WTC11 (cell line): ENCODE results near the gene GCC1. TPM values are rescaled to one million over a fixed set of nuclear protein-coding genes. Genes with fewer than 3 reads are reported as not detected.

Experiments used
- ATAC-seq: fragments of 200-7000 bp; cut with Tn5 transposase; 2 replicates; pipeline ENCODE4 v1.10.0; 2021; ENCODE audit warnings: mild to moderate bottlenecking, moderate library complexity
- CTCF ChIA-PET: fragments of 300-600 bp; sonication (Branson Sonifier 250); formaldehyde crosslinking; loops from one replicate; lab custom pipeline; 2021; ENCODE audit warnings: antibody characterized with exemption; lab: Charles Lee
- POLR2A ChIA-PET: fragments of 350-600 bp; sonication (Branson Sonifier 250); formaldehyde crosslinking; loops from one replicate; lab custom pipeline; 2021; ENCODE audit warnings: antibody characterized with exemption; lab: Charles Lee
- DNase-seq: peaks from one replicate; pipeline ENCODE4 v3.0.0; 2021; ENCODE audit warnings: low spot score
- H3K27ac Mint-ChIP-seq: 2 replicates; pipeline ENCODE4 v1.8.0; 2021; ENCODE audit warnings: mixed read lengths
- H3K27me3 Mint-ChIP-seq: 2 replicates; pipeline ENCODE4 v1.8.0; 2021; ENCODE audit warnings: low read depth, mild to moderate bottlenecking, moderate library complexity, mixed read lengths
- H3K36me3 Mint-ChIP-seq: 2 replicates; pipeline ENCODE4 v1.8.0; 2021; ENCODE audit warnings: mixed read lengths
- H3K4me1 Mint-ChIP-seq: 2 replicates; pipeline ENCODE4 v1.8.0; 2022; ENCODE audit warnings: mixed read lengths
- H3K4me3 Mint-ChIP-seq: 2 replicates; pipeline ENCODE4 v1.8.0; 2021; ENCODE audit warnings: mild to moderate bottlenecking, moderate library complexity, mixed read lengths
- H3K9me3 Mint-ChIP-seq: 2 replicates; pipeline ENCODE4 v1.8.0; 2021; ENCODE audit warnings: mixed read lengths
- AFF4 ChIP-seq: sonication (generic); formaldehyde crosslinking; IDR thresholded peaks from 2 replicates; pipeline ENCODE4 v1.8.1; 2023; ENCODE audit warnings: mild to moderate bottlenecking, missing genetic modification reagents, borderline replicate concordance
- ARID4B ChIP-seq: sonication (generic); formaldehyde crosslinking; IDR thresholded peaks from 2 replicates; pipeline ENCODE4 v1.8.0; 2023; ENCODE audit warnings: missing genetic modification reagents, mild to moderate bottlenecking, borderline replicate concordance
- E2F4 ChIP-seq: sonication (generic); formaldehyde crosslinking; IDR thresholded peaks from 2 replicates; pipeline ENCODE4 v1.8.1; 2022; ENCODE audit warnings: low read depth, mild to moderate bottlenecking, moderate library complexity, missing genetic modification reagents, borderline replicate concordance
- EMX1 ChIP-seq: fragments of 250-450 bp; sonication (Bioruptor Pico); IDR thresholded peaks from 2 replicates; pipeline ENCODE4 v1.8.0; 2021; ENCODE audit warnings: mild to moderate bottlenecking
- ETV6 ChIP-seq: sonication (generic); formaldehyde crosslinking; IDR thresholded peaks from 2 replicates; pipeline ENCODE4 v1.8.1; 2022; ENCODE audit warnings: mild to moderate bottlenecking, missing genetic modification reagents
- FOXJ3 ChIP-seq: sonication (generic); formaldehyde crosslinking; IDR thresholded peaks from 2 replicates; pipeline ENCODE4 v1.9.0; 2021; ENCODE audit warnings: missing genetic modification reagents, mild to moderate bottlenecking, borderline replicate concordance
- FOXP4 ChIP-seq: sonication (generic); formaldehyde crosslinking; IDR thresholded peaks from 2 replicates; pipeline ENCODE4 v1.8.0; 2022; ENCODE audit warnings: mild to moderate bottlenecking, missing genetic modification reagents
- GTF2I ChIP-seq: fragments of 250-450 bp; sonication (Bioruptor Pico); conservative IDR thresholded peaks from 2 replicates; pipeline ENCODE4 v1.4.0; 2021; ENCODE audit warnings: mild to moderate bottlenecking
- HMGA2 ChIP-seq: fragments of 250-450 bp; sonication (Bioruptor Pico); IDR thresholded peaks from 2 replicates; pipeline ENCODE4 v1.4.0; 2021; ENCODE audit warnings: mild to moderate bottlenecking, moderate library complexity
- MLX ChIP-seq: sonication (generic); formaldehyde crosslinking; IDR thresholded peaks from 2 replicates; pipeline ENCODE4 v1.8.1; 2023; ENCODE audit warnings: mild to moderate bottlenecking, missing genetic modification reagents, moderate library complexity
- NFE2L1 ChIP-seq: sonication (generic); formaldehyde crosslinking; IDR thresholded peaks from 2 replicates; pipeline ENCODE4 v1.8.1; 2023; ENCODE audit warnings: missing genetic modification reagents
- PREB ChIP-seq: sonication (generic); formaldehyde crosslinking; IDR thresholded peaks from 2 replicates; pipeline ENCODE4 v1.8.1; 2022; ENCODE audit warnings: mild to moderate bottlenecking, missing genetic modification reagents, moderate library complexity, borderline replicate concordance
- SMAD3 ChIP-seq: sonication (generic); formaldehyde crosslinking; IDR thresholded peaks from 2 replicates; pipeline ENCODE4 v1.8.0; 2022; ENCODE audit warnings: missing genetic modification reagents, mild to moderate bottlenecking, borderline replicate concordance
- TP53 ChIP-seq: sonication (generic); formaldehyde crosslinking; IDR thresholded peaks from 2 replicates; pipeline ENCODE4 v1.8.1; 2023; ENCODE audit warnings: mild to moderate bottlenecking, missing genetic modification reagents
- ZBTB21 ChIP-seq: sonication (generic); formaldehyde crosslinking; IDR thresholded peaks from 2 replicates; pipeline ENCODE4 v1.8.1; 2023; ENCODE audit warnings: mild to moderate bottlenecking, missing genetic modification reagents, borderline replicate concordance
- ZBTB43 ChIP-seq: sonication (generic); formaldehyde crosslinking; IDR thresholded peaks from 2 replicates; pipeline ENCODE4 v1.8.1; 2023; ENCODE audit warnings: mild to moderate bottlenecking, missing genetic modification reagents
- ZNF232 ChIP-seq: sonication (generic); formaldehyde crosslinking; IDR thresholded peaks from 2 replicates; pipeline ENCODE4 v1.8.0; 2022; ENCODE audit warnings: mild to moderate bottlenecking, missing genetic modification reagents
- ZNF416 ChIP-seq: fragments of 250-450 bp; sonication (Bioruptor Pico); IDR thresholded peaks from 2 replicates; pipeline ENCODE4 v1.9.0; 2021; ENCODE audit warnings: mild to moderate bottlenecking, inconsistent platforms
- ZNF671 ChIP-seq: fragments of 250-450 bp; sonication (Bioruptor Pico); IDR thresholded peaks from 2 replicates; pipeline ENCODE4 v1.8.0; 2021; ENCODE audit warnings: mild to moderate bottlenecking
- total RNA-seq: library from RNA; stranded (reverse); gene quantifications from 3 replicates; pipeline ENCODE4 v1.2.3, GENCODE V29; 2021

The GCC1 gene
- total RNA-seq, 1 experiment from 2014 or later: 13.2 TPM

GRCh38 chr7:127585044-127585953 is at the start of gene GCC1 (continued):
- TF ChIP-seq SMAD3: peak; percentile 60
- peak; percentile 91 for TF ChIP-seq ETV6 (CRISPR knock-in tag)
- peak; percentile 87; the same call in 1 of the 2 replicates for TF ChIP-seq ZNF232 (CRISPR knock-in tag)
- 0 out of 2 replicates have a peak, but pooled peaks have one; percentile 24 for TF ChIP-seq ZNF416 (CRISPR knock-in tag)

- Mint-ChIP-seq H3K9me3 (no peaks in the 10 kb centered on the region), H3K36me3 (no peaks in the 10 kb centered on the region), H3K27ac (no peak overlapping the region), H3K4me3 (no peak overlapping the region), H3K4me1 (peaks cover 11% of the 10 kb centered on the region), H3K27me3 (peaks cover 41% of the 10 kb centered on the region)
- ChIA-PET POLR2A (no interaction called here), CTCF (interaction anchor here (1.0 to 1.5 kb wide), 3 partner anchors 9 to 44 kb away, joined by 3 to 6 read pairs (median 3); partner anchors contain the start of gene ARF5)
- ATAC-seq (no peak), DNase-seq (no peak)
- no peak for TF ChIP-seq ZBTB43
- no peak for TF ChIP-seq ZNF416 (CRISPR knock-in tag)
- no peak for TF ChIP-seq E2F4 (CRISPR knock-in tag)
- TF ChIP-seq AFF4 (CRISPR knock-in tag): no peak
- TF ChIP-seq FOXJ3 (CRISPR knock-in tag): no peak
- no peak for TF ChIP-seq TP53 (CRISPR knock-in tag)
- no peak for TF ChIP-seq PREB (CRISPR knock-in tag)
- TF ChIP-seq EMX1: no peak
- TF ChIP-seq FOXP4: no peak
- TF ChIP-seq NFE2L1 (CRISPR knock-in tag): no peak
- TF ChIP-seq GTF2I (CRISPR knock-in tag): no peak
- no peak for TF ChIP-seq ZNF671 (CRISPR knock-in tag)
- TF ChIP-seq SMAD3: no peak
- TF ChIP-seq ARID4B (CRISPR knock-in tag): no peak
- TF ChIP-seq ZBTB21 (CRISPR knock-in tag): no peak
- TF ChIP-seq MLX (CRISPR knock-in tag): no peak
- no peak for TF ChIP-seq HMGA2 (CRISPR knock-in tag)
Measured at GRCh38 chr7:127632276-127632910, 47.0 kb upstream of the GCC1 start.
